GM21423 (cell line): ENCODE results near the gene RCAN2.

ENCODE experiments used
- ATAC-seq: cut with Tn5 transposase; IDR thresholded peaks from one replicate; pipeline ENCODE4 v1.9.1; 2021; ENCODE audit warnings: mild to moderate bottlenecking, moderate library complexity; ENCODE audit not compliant: unreplicated experiment

Gene RCAN2

GRCh38 chr6:46262928-46263706 lies 228.1 kb downstream of the RCAN2 start:
- ATAC-seq: no peak

- no peak for ATAC-seq
Observed at GRCh38 chr6:46258249-46258648, 233.0 kb downstream of the RCAN2 start.

- ATAC-seq: no peak
Observed at GRCh38 chr6:46255528-46255927, 235.7 kb downstream of the RCAN2 start.

GRCh38 chr6:46254946-46255345 lies 236.3 kb downstream of the RCAN2 start:
- ATAC-seq: no peak

- ATAC-seq: no peak
Observed at GRCh38 chr6:46254331-46254730, 236.9 kb downstream of the RCAN2 start.

GRCh38 chr6:46251583-46252339 lies 239.5 kb downstream of the RCAN2 start:
- no peak for ATAC-seq

- ATAC-seq: no peak
Observed at GRCh38 chr6:46248143-46248542, 243.1 kb downstream of the RCAN2 start.

GRCh38 chr6:46246727-46247126 lies 244.5 kb downstream of the RCAN2 start:
- no peak for ATAC-seq

GRCh38 chr6:46246081-46246480 lies 245.2 kb downstream of the RCAN2 start:
- no peak for ATAC-seq

- ATAC-seq: no peak
Observed at GRCh38 chr6:46244670-46245069, 246.6 kb downstream of the RCAN2 start.

GRCh38 chr6:46243754-46244153 lies 247.5 kb downstream of the RCAN2 start:
- ATAC-seq: no peak

- no peak for ATAC-seq
Observed at GRCh38 chr6:46242921-46243320, 248.3 kb downstream of the RCAN2 start.

GRCh38 chr6:46240866-46241565 lies 250.2 kb downstream of the RCAN2 start:
- no peak for ATAC-seq

GRCh38 chr6:46236752-46237151 lies 254.5 kb downstream of the RCAN2 start:
- ATAC-seq: no peak

GRCh38 chr6:46235242-46235641 lies 256.0 kb downstream of the RCAN2 start:
- ATAC-seq: no peak

GRCh38 chr6:46234700-46235099 lies 256.5 kb downstream of the RCAN2 start:
- ATAC-seq: no peak

- no peak for ATAC-seq
Observed at GRCh38 chr6:46234156-46234556, 257.1 kb downstream of the RCAN2 start.

- no peak for ATAC-seq
Observed at GRCh38 chr6:46233129-46233528, 258.1 kb downstream of the RCAN2 start.

- ATAC-seq: no peak
Observed at GRCh38 chr6:46222286-46222685, 269.0 kb downstream of the RCAN2 start.

- peak; percentile 47 for ATAC-seq
Observed at GRCh38 chr6:46221222-46221793, 269.9 kb downstream of the RCAN2 start.
